DND-41 (cell line): ENCODE measurements around the gene NSG2.

Source experiments
- EZH2 ChIP-seq: IDR thresholded peaks from 3 replicates; pipeline ENCODE4 v1.6.1; 2012; ENCODE audit warnings: borderline replicate concordance, low read depth, mild to moderate bottlenecking, moderate library complexity, low read length, inconsistent platforms; ENCODE audit not compliant: severe bottlenecking
- TF ChIP-seq, protein P1 (sequence below): IDR thresholded peaks from 2 replicates; pipeline ENCODE4 v1.5.1; 2012; ENCODE audit warnings: borderline replicate concordance, low read length, moderate library complexity, mild to moderate bottlenecking; ENCODE audit not compliant: poor library complexity, severe bottlenecking; ENCODE audit errors: extremely low read depth

DNA sequence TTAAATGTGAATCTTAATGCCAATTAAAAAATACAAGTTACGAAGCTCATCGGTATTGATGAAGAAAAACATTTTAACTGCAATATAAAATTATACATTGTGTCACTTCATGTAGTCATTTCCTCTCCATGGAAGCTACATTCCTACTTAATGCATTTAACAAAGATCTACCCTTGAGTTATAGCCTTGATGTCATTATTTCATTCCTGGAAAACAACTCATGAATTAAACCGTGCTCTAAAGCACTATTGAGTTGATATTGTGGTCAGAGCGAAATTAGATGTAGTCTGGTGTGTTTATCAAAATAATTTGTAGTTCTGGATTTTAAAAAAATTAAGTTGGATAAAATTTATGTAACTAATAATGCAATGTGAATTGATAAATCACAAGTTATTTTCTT, 45.4 kb upstream of the NSG2 start:
- TF ChIP-seq, protein P1, sequence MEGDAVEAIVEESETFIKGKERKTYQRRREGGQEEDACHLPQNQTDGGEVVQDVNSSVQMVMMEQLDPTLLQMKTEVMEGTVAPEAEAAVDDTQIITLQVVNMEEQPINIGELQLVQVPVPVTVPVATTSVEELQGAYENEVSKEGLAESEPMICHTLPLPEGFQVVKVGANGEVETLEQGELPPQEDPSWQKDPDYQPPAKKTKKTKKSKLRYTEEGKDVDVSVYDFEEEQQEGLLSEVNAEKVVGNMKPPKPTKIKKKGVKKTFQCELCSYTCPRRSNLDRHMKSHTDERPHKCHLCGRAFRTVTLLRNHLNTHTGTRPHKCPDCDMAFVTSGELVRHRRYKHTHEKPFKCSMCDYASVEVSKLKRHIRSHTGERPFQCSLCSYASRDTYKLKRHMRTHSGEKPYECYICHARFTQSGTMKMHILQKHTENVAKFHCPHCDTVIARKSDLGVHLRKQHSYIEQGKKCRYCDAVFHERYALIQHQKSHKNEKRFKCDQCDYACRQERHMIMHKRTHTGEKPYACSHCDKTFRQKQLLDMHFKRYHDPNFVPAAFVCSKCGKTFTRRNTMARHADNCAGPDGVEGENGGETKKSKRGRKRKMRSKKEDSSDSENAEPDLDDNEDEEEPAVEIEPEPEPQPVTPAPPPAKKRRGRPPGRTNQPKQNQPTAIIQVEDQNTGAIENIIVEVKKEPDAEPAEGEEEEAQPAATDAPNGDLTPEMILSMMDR = no peak
- TF ChIP-seq EZH2 = no peak
